Mesothelial cell of epicardium (in vitro differentiated cells): ENCODE data around the gene GBP5. TPM values are rescaled to one million over a fixed set of nuclear protein-coding genes. Genes with fewer than 3 reads are reported as not detected.

Source experiments
- DNase-seq, 2 experiments: peaks; one replicate each; pipeline ENCODE4 v3.0.0; 2021; ENCODE audit warnings: low spot score in 2 of 2; ENCODE audit not compliant: unreplicated experiment in 2 of 2
- H3K27ac Mint-ChIP-seq: 2 replicates; pipeline ENCODE4 v1.8.0; 2021; ENCODE audit warnings: mixed read lengths
- H3K27me3 Mint-ChIP-seq: 2 replicates; pipeline ENCODE4 v1.8.0; 2021; ENCODE audit warnings: low read depth, mixed read lengths
- H3K36me3 Mint-ChIP-seq: 2 replicates; pipeline ENCODE4 v1.8.0; 2021; ENCODE audit warnings: mixed read lengths
- H3K4me1 Mint-ChIP-seq: 2 replicates; pipeline ENCODE4 v1.8.0; 2021; ENCODE audit warnings: mixed read lengths
- H3K4me3 Mint-ChIP-seq: 2 replicates; pipeline ENCODE4 v1.8.0; 2021; ENCODE audit warnings: mild to moderate bottlenecking, moderate library complexity, mixed read lengths
- H3K9me3 Mint-ChIP-seq: 2 replicates; pipeline ENCODE4 v1.8.0; 2021; ENCODE audit warnings: mixed read lengths
- total RNA-seq: library from RNA; stranded (reverse); gene quantifications from 3 replicates; pipeline ENCODE4 v1.2.1, GENCODE V29; 2021
- TF ChIP-seq, protein P1 (sequence below): fragments of 200-600 bp; sonication (generic); IDR thresholded peaks from one replicate; pipeline ENCODE4 v1.5.0; 2021; ENCODE audit warnings: antibody characterized with exemption; ENCODE audit not compliant: unreplicated experiment

Gene GBP5
- total RNA-seq, 1 donor from 2014 or later = not detected

DNA sequence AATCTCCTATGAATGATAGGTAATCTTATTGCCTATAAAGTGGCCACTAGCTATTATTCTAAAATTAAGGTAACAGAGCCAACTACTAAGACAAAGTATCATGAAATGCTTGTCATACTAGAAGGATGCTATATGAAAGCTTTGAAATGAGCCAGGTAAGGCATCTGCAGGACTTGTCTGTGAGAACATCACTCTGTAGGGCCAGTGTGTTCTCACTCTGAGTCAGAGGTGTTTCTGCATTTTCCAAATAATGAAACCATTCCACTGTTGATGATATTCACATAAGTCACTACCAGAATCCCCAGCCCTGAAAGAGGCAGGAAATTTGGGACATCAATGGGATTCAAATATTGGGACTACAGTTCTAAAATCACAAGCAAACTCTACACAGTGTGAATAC is 25.8 kb upstream of the GBP5 start:
- no peaks in the 10 kb centered on the region for H3K36me3 Mint-ChIP-seq
- H3K4me1 Mint-ChIP-seq = peaks cover 1% of the 10 kb centered on the region
- no peak overlapping the region for H3K27ac Mint-ChIP-seq
- TF ChIP-seq, protein P1, sequence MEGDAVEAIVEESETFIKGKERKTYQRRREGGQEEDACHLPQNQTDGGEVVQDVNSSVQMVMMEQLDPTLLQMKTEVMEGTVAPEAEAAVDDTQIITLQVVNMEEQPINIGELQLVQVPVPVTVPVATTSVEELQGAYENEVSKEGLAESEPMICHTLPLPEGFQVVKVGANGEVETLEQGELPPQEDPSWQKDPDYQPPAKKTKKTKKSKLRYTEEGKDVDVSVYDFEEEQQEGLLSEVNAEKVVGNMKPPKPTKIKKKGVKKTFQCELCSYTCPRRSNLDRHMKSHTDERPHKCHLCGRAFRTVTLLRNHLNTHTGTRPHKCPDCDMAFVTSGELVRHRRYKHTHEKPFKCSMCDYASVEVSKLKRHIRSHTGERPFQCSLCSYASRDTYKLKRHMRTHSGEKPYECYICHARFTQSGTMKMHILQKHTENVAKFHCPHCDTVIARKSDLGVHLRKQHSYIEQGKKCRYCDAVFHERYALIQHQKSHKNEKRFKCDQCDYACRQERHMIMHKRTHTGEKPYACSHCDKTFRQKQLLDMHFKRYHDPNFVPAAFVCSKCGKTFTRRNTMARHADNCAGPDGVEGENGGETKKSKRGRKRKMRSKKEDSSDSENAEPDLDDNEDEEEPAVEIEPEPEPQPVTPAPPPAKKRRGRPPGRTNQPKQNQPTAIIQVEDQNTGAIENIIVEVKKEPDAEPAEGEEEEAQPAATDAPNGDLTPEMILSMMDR = no peak
- H3K9me3 Mint-ChIP-seq = peaks cover 13% of the 10 kb centered on the region
- no peak for DNase-seq
- H3K27me3 Mint-ChIP-seq = no peaks in the 10 kb centered on the region
- no peak overlapping the region for H3K4me3 Mint-ChIP-seq

GRCh38 chr1:89295187-89295586 is 22.5 kb upstream of the GBP5 start:
- peaks cover 1% of the 10 kb centered on the region for H3K4me1 Mint-ChIP-seq
- TF ChIP-seq, protein P1 = no peak
- no peak overlapping the region for H3K4me3 Mint-ChIP-seq
- no peak for DNase-seq
- H3K27me3 Mint-ChIP-seq = no peaks in the 10 kb centered on the region
- no peak overlapping the region for H3K27ac Mint-ChIP-seq
- H3K36me3 Mint-ChIP-seq = no peaks in the 10 kb centered on the region
- peaks cover 12% of the 10 kb centered on the region for H3K9me3 Mint-ChIP-seq

- no peak overlapping the region for H3K27ac Mint-ChIP-seq
- peaks cover 1% of the 10 kb centered on the region for H3K4me1 Mint-ChIP-seq
- TF ChIP-seq, protein P1 = no peak
- no peak overlapping the region for H3K4me3 Mint-ChIP-seq
- no peak for DNase-seq
- H3K9me3 Mint-ChIP-seq = peaks cover 12% of the 10 kb centered on the region
- no peaks in the 10 kb centered on the region for H3K27me3 Mint-ChIP-seq
- H3K36me3 Mint-ChIP-seq = no peaks in the 10 kb centered on the region
Observed at GRCh38 chr1:89291276-89291675, 18.6 kb upstream of the GBP5 start.

GRCh38 chr1:89288051-89288340 is 15.3 kb upstream of the GBP5 start:
- TF ChIP-seq, protein P1 = no peak

DNA sequence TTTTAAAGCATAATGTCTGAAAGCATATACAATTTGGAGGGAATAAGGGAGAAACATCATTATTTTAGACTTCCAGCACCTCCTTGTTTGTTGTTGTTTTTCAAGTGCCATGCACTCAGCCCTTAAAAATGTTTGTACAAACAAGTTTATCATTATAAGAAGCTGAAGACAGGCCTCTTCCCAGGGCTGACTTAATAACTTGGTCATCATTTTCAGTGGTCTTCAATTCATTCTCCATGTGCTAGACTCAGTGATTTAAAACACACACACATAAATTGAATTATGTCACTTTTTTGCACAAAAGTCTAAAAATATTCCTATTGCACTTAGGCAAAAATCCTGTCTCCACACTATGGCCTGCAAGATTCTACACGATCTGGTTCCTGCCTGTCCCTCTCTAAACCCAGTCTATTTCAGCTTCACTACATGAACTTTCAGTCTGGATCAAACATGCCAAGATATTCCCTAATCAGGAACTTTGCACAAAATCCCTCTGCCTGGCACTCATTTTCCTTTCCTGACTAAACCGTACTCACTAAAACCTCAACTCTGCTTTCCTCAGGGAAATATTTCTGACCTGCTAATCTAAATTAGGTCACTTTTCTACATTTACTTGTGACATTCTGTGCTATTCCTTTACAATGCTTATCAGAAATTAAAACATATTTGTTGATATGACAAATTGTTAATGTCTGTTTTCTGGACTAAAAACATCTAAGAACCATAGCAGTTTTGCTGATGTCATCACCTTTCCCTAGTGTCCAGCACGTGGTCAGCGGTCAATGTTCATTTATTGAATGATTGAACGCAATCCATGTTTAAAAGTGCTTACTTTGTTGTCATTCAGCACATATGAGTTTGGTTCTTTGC is 14.8 kb upstream of the GBP5 start:
- TF ChIP-seq, protein P1 = no peak
- peaks cover 1% of the 10 kb centered on the region for H3K4me1 Mint-ChIP-seq
- no peaks in the 10 kb centered on the region for H3K9me3 Mint-ChIP-seq
- no peak for DNase-seq
- H3K4me3 Mint-ChIP-seq = no peak overlapping the region
- no peaks in the 10 kb centered on the region for H3K36me3 Mint-ChIP-seq
- H3K27me3 Mint-ChIP-seq = no peaks in the 10 kb centered on the region
- no peak overlapping the region for H3K27ac Mint-ChIP-seq

More at GRCh38 chr1:89288051-89288340, 15.3 kb upstream of the GBP5 start:
- no peak for DNase-seq
- Mint-ChIP-seq H3K4me3 (no peak overlapping the region), H3K4me1 (peaks cover 1% of the 10 kb centered on the region), H3K27ac (no peak overlapping the region), H3K27me3 (no peaks in the 10 kb centered on the region), H3K36me3 (no peaks in the 10 kb centered on the region), H3K9me3 (peaks cover 5% of the 10 kb centered on the region)
